HG02610 (cell line): ENCODE data around the gene GALP.
A peak's percentile ranks its signal among the peaks of the same experiment; 100 is the strongest.
"Not testable (repeated sequence)": the region's sequence is repeated elsewhere in the genome, so short reads cannot be mapped to it uniquely, and the experiment has no call there.

Experiments used
- ATAC-seq: cut with Tn5 transposase; IDR thresholded peaks from one replicate; pipeline ENCODE4 v1.9.1; 2021; ENCODE audit warnings: mild to moderate bottlenecking, moderate library complexity; ENCODE audit not compliant: unreplicated experiment

The GALP gene

GRCh38 chr19:56175861-56176307, at the start of gene GALP:
TSS of gene GALP (plus strand) at chr19:56176008. CDS start at chr19:56177109, 1,101 bp downstream.
- not testable (repeated sequence) for ATAC-seq

GRCh38 chr19:56126983-56127780, 48.6 kb upstream of the GALP start:
- no peak for ATAC-seq

GRCh38 chr19:56130006-56130405, 45.8 kb upstream of the GALP start:
- no peak for ATAC-seq

- no peak for ATAC-seq
Observed at GRCh38 chr19:56131651-56132050, 44.2 kb upstream of the GALP start.

- no peak for ATAC-seq
Observed at GRCh38 chr19:56132316-56132822, 43.4 kb upstream of the GALP start.

GRCh38 chr19:56133858-56134653, 41.8 kb upstream of the GALP start:
- peak; percentile 78 for ATAC-seq

GRCh38 chr19:56134654-56134921, 41.2 kb upstream of the GALP start:
- no peak for ATAC-seq

GRCh38 chr19:56136362-56136761, 39.4 kb upstream of the GALP start:
- no peak for ATAC-seq

- ATAC-seq: no peak
Observed at GRCh38 chr19:56137405-56137804, 38.4 kb upstream of the GALP start.

GRCh38 chr19:56138069-56138468, 37.7 kb upstream of the GALP start:
- no peak for ATAC-seq

- ATAC-seq: no peak
Observed at GRCh38 chr19:56139847-56140582, 35.8 kb upstream of the GALP start.

GRCh38 chr19:56140583-56141416, 35.0 kb upstream of the GALP start, which contains the start of gene ZNF444:
TSS of gene ZNF444 (plus strand) at chr19:56141287. CDS start at chr19:56146912, 5,625 bp downstream.
- peak; percentile 90 for ATAC-seq

GRCh38 chr19:56141417-56141993, 34.3 kb upstream of the GALP start:
- ATAC-seq: no peak

- no peak for ATAC-seq
Observed at GRCh38 chr19:56142087-56142787, 33.6 kb upstream of the GALP start.

GRCh38 chr19:56142897-56143434, 32.8 kb upstream of the GALP start:
- no peak for ATAC-seq

GRCh38 chr19:56144376-56144775, 31.4 kb upstream of the GALP start:
- no peak for ATAC-seq

- no peak for ATAC-seq
Observed at GRCh38 chr19:56144831-56145230, 31.0 kb upstream of the GALP start.

GRCh38 chr19:56145698-56146097, 30.1 kb upstream of the GALP start:
- ATAC-seq: no peak

- ATAC-seq: no peak
Observed at GRCh38 chr19:56146904-56147303, 28.9 kb upstream of the GALP start.
